CD4-positive, alpha-beta T cell treated with Interleukin-15 for 4 hours (primary cell): Measurements from ENCODE around the gene TPST1.
"Not testable (repeated sequence)": the region's sequence is repeated elsewhere in the genome, so short reads cannot be mapped to it uniquely, and the experiment has no call there.

Experiments used
- DNase-seq: peaks from one replicate; pipeline ENCODE4 v3.0.0-alpha.2; 2020; ENCODE audit warnings: low spot score

Gene TPST1

GRCh38 chr7:66188645-66189044 lies 16.5 kb upstream of the TPST1 start:
- DNase-seq = no peak

- no peak for DNase-seq
These were observed 15.2 kb upstream of the TPST1 start for GRCh38 chr7:66189695-66190503.

DNA sequence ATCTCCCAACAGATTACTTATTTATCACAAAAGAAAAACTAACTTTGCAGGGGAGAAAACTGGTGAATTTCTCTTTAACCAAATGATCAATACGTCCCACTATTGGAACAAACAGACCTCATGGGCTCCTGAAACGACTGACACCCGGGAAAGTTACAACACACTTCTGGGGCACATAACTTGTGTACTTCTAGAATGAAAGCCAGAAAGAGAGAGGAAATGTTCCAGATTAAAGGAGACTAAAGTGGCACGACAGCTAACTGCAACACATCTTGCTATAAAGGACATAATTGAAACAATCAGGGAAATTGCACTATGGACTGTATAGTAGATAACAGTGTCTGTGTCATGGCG lies 14.7 kb upstream of the TPST1 start:
- DNase-seq = no peak

GRCh38 chr7:66193146-66193725 lies 11.9 kb upstream of the TPST1 start:
- DNase-seq = no peak

DNA sequence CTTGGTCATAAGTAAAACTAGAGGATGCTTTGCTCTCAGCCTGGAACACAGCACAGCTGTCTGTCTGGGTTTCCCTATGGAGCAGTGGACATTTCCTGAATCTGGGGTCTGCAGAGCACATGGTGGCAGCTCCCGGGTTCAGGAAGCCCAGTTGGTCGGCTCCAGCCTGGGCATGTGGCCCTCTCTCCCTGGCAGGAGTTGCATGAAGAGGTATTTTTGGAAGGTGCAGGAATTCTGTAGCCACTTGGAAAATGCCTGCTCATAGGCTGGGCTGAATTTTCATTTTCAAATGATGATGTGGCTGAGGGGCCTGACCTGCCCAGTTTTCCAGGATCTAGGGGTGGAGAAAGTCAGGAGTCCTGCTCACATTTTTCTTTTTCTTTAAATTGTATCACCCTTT lies 6.7 kb upstream of the TPST1 start:
- DNase-seq = no peak

GRCh38 chr7:66198956-66199355 lies 6.2 kb upstream of the TPST1 start:
- no peak for DNase-seq

DNA sequence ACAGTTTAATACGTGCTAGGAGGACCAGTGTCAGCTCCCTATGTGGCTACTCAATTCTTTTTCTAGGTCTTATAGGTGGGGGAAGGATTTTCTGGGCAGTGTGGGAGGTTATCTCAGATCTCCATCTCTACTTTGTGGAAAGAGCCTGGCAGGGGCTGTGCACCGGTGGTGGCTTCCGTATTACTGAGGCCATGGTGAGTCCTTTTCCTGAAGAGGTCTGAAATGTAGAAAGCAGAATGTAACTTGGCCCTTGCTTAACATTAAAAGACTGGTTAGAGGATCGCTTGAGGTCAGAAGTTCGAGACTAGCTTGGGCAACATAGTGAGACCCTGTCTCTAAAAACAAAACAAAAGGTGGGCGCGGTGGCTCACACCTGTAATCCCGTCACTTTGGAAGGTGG lies 2.7 kb upstream of the TPST1 start:
- DNase-seq = no peak

DNA sequence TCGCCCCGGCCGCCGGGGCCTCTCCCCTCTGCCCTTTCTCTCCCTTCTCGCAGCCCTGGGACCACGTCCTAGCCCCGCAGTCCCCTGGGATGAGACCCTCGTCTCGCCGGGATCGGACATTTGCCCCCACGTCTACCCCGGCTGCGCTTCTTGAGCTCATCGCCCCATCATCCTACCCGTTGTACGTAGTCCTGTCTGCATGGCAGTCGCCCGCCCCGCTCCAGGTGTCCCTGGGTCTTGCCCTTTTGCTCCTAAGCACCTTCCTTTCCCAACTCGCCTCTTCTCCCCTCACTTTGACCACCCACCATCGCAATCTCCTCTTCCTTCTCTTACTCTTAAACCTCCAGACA lies 582 bp downstream of the TPST1 start:
- DNase-seq = no peak

GRCh38 chr7:66206119-66206933 lies 1.2 kb downstream of the TPST1 start:
- no peak for DNase-seq

DNA sequence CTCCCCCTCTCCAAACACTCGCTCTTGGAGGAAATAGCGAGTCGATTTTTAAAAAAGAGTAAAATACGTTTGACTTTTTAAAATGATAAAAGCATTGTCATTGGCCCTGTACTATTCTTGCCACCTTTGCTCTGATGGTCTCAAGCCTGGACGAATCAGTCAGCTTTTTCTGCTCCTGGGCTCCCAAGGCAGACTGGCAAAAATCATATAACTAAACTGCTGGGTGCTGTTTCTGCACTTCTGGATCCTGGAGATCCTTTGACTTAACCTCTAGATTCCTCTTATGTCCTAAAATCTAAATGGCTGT lies 1.8 kb downstream of the TPST1 start:
- no peak for DNase-seq

DNA sequence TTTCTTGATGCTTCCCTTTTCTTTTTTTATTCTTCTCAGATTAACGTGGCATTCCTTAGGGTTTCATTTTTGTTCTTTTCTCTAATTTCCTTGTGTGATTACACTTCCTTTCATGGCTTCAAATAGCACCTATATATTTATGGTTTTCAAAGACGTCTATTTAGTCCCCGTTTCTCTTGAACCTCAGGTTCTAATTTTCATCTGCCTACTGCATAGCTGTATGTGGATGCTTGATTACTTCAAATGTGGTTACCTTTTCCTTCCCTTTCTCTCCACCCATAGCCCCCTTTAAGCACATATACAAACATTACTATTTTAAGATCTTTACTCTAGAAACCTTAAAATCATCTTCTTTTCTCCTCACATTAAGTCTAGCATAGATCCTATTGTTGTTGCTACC lies 2.4 kb downstream of the TPST1 start:
- DNase-seq = no peak

DNA sequence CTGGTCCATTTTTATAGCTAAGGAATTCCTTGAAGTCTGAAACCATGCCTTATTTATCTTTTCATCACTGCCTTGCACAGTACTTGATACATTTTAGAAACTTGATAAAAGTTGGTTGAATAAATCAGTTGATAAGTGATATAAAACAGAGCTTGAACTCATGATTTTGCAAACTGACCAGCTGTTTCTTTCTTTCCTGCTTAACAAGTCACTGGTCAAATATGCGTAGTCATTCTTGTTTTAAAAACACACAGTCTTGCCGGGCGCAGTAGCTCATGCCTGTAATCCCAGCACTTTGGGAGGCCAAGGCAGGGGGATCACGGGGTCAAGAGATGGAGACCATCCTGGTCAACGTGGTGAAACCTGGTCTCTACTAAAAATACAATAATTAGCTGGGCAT lies 6.3 kb downstream of the TPST1 start:
- no peak for DNase-seq

- no peak for DNase-seq
These were observed 8.5 kb downstream of the TPST1 start for GRCh38 chr7:66213637-66214036.

DNA sequence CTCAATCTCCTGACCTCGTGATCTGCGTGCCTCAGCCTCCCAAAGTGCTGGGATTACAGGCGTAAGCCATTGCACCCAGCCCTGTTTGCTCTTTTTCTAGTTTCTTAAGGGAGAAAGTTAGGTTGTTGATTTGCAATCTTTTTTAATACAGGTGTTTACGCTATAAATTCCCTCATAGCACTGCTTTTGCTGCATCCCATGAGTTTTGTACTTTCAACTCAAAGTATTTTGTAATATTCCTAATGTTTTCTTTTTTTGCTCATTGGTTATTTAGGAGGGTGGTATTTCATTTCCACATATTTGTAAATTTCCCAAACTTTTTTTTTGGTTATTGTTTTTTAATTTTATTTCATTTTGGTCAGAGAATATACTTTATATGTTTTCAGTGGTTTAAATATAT lies 11.6 kb downstream of the TPST1 start:
- DNase-seq = no peak

GRCh38 chr7:66219805-66220204 lies 14.7 kb downstream of the TPST1 start:
- no peak for DNase-seq

- DNase-seq = no peak
These were observed 16.3 kb downstream of the TPST1 start for GRCh38 chr7:66221442-66221841.

DNA sequence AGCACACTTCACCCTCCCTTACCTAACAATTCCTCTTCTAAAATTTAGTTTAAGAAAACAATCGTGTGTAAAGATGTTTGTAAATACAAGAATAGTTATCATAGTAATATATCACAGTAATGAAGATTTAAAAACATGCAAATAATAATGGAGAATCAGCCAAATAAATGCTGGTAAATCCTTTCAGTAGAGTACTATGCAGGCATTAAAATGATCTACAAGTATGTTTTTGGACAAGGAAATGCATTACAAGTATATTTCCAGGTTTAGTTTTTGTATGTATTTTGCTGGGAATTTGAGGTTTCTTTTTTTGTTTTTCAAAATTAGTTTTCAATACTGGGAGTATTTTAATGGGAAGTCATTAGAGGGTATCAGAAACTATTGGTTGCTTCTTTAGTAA lies 22.7 kb downstream of the TPST1 start:
- DNase-seq = no peak

DNA sequence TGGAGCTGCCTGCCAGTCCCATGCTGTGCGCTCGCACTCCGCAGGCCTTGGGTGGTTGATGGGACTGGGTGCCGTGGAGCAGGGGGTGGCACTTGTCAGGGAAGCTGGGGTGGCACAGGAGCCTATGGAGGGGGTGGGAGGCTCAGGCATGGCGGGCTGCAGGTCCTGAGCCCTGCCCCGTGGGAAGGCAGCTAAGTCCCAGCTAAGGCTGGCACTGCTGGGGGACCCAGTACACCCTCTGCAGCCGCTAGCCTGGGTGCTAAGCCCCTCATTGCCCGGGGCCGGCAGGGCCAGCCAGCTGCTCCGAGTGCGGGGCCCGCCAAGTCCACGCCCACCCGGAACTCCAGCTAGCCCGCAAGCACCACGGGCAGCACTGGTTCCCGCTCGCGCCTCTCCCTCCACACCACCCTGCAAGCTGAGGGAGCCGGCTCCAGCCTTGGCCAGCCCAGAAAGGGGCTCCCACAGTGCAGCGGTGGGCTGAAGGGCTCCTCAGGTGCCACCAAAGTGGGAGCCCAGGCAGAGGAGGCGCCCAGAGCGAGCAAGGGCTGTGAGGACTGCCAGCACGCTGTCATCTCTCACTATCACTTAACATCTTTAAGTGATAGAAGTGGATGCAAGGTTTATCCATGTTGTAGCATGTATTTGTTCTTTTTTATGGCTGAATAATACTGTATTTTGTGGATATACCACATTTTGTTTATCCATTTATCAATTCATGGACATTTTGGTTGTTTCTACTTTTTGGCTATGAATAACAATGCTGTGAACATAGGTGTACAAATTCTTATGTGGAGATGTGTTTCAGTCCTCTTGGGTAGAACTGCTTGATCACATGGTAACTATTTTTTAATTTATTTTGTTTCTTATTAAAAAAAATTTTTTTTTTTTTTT lies 26.4 kb downstream of the TPST1 start:
- DNase-seq = not testable (repeated sequence)

DNA sequence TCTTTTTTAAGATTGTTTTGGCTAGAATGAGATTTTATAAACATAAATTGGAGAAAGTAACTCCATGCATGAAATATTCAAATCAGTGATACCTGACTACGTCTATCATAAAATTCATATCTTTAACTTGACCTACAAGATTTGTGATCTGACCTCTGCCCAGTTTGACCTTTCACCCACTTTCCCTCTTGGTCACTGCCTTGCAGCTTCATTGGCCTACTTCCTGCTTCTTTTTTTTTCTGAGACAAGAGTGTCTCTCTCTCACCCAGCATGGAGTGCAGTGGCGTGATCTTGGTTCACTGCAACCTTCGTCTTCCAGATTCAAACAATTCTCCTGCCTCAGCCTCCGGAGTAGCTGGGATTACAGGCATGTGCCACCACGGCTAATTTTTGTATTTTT lies 28.5 kb downstream of the TPST1 start:
- no peak for DNase-seq

- no peak for DNase-seq
These were observed 31.7 kb downstream of the TPST1 start for GRCh38 chr7:66236713-66237303.

GRCh38 chr7:66237906-66238772 lies 33.0 kb downstream of the TPST1 start:
- DNase-seq = no peak
